Caco-2 (cell line): ENCODE results near the gene KCTD1. TPM values are rescaled to one million over a fixed set of nuclear protein-coding genes. Genes with fewer than 3 reads are reported as not detected.

ENCODE experiments used
- BruUV-seq: library from RNA; stranded (reverse); fragments of 400-500 nt; replicated peaks from 2 replicates; lab custom pipeline; 2021; lab: Mats Ljungman, UMichigan
- CTCF ChIA-PET: fragments of 300-600 bp; sonication (Branson Sonifier 250); formaldehyde crosslinking; loops from one replicate; lab custom pipeline; 2022; ENCODE audit warnings: antibody characterized with exemption; lab: Charles Lee
- POLR2A ChIA-PET: fragments of 300-600 bp; sonication (Branson Sonifier 250); formaldehyde crosslinking; loops from one replicate; lab custom pipeline; 2022; ENCODE audit warnings: antibody characterized with exemption; lab: Charles Lee
- DNase-seq, 2 experiments: peaks; one replicate each; pipeline versions ENCODE4 v3.0.0 to v3.0.0-alpha.2; 2020 to 2022
- H3K27me3 ChIP-seq: replicated peaks from 2 replicates; pipeline ENCODE4 v1.6.0; 2011; ENCODE audit warnings: low read length; ENCODE audit not compliant: control insufficient read depth, insufficient read depth
- H3K36me3 ChIP-seq: 2 replicates; pipeline ENCODE4 v1.5.1; 2011; ENCODE audit warnings: low read length; ENCODE audit not compliant: control insufficient read depth, insufficient read depth
- H3K4me1 ChIP-seq: fragments of 250-450 bp; sonication (Bioruptor Pico); 2 replicates; pipeline ENCODE4 v1.5.1; 2020; ENCODE audit warnings: mild to moderate bottlenecking
- H3K4me3 ChIP-seq: 2 replicates; pipeline ENCODE4 v1.5.1; 2011; ENCODE audit warnings: low read depth, mild to moderate bottlenecking, control low read depth, low read length
- H3K9me3 ChIP-seq: fragments of 250-450 bp; sonication (Bioruptor Pico); 2 replicates; pipeline ENCODE4 v1.5.1; 2020; ENCODE audit warnings: mild to moderate bottlenecking, moderate library complexity
- H3K27ac Mint-ChIP-seq: one replicate; pipeline ENCODE4 v1.8.0; 2022; ENCODE audit warnings: mixed read lengths; ENCODE audit not compliant: unreplicated experiment
- H3K27me3 Mint-ChIP-seq: one replicate; pipeline ENCODE4 v1.8.0; 2022; ENCODE audit warnings: mixed read lengths; ENCODE audit not compliant: insufficient read depth, unreplicated experiment
- H3K36me3 Mint-ChIP-seq: one replicate; pipeline ENCODE4 v1.8.0; 2022; ENCODE audit warnings: mild to moderate bottlenecking, mixed read lengths; ENCODE audit not compliant: insufficient read depth, unreplicated experiment
- H3K4me1 Mint-ChIP-seq: one replicate; pipeline ENCODE4 v1.8.0; 2022; ENCODE audit warnings: low read depth, mixed read lengths; ENCODE audit not compliant: unreplicated experiment
- H3K4me3 Mint-ChIP-seq: one replicate; pipeline ENCODE4 v1.8.0; 2022; ENCODE audit warnings: mild to moderate bottlenecking, moderate library complexity, mixed read lengths; ENCODE audit not compliant: unreplicated experiment
- H3K9me3 Mint-ChIP-seq: one replicate; pipeline ENCODE4 v1.8.0; 2022; ENCODE audit warnings: mixed read lengths; ENCODE audit not compliant: unreplicated experiment
- intact Hi-C: fragments of 100-400 bp; cut with micrococcal nuclease; formaldehyde crosslinking; loops from one replicate; pipeline ENCODE4 v1.10.0; 2022; ENCODE audit not compliant: unreplicated experiment
- total RNA-seq: library from RNA; stranded (reverse); gene quantifications from 2 replicates; pipeline ENCODE4 v1.2.3, GENCODE V29; 2022
- TF ChIP-seq, protein P1 (sequence below), 2 experiments: fragments of 200-600 bp in 1 of 2; IDR thresholded peaks; 1 replicate in 1 of 2; 2 replicates in 1 of 2; pipeline versions ENCODE4 v1.5.1 to v1.8.0; 2011 to 2022; ENCODE audit warnings: antibody characterized with exemption in 1 of 2, control low read depth in 1 of 2, inconsistent platforms in 1 of 2, low read depth in 1 of 2, low read length in 1 of 2, mild to moderate bottlenecking in 1 of 2, moderate library complexity in 1 of 2; ENCODE audit not compliant: insufficient read depth in 1 of 2, severe bottlenecking in 1 of 2, unreplicated experiment in 1 of 2

KCTD1 gene
- total RNA-seq, 1 experiment from 2014 or later = 5.7 TPM

DNA sequence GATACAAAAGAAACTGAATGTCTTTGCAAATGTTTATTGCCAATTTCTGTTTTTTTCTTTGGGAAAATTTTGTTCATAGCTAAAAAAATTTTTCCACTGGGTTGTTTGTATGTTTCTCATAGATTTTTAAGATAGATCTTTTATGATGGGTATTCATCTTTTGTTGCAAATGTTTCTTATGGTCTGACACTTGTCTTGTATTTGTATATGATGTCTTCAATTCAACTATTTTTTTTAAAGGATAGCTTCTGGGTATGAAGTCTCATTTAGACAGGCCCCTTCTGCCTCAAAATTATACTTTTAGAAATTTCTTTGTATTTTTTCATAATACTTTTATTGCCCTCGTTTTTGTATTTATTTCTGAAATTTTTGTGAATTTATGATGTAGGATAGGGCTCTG, 73.8 kb downstream of the KCTD1 start:
- POLR2A ChIA-PET = no interaction called here
- CTCF ChIA-PET = no interaction called here
- Mint-ChIP-seq H3K4me3 (no peak overlapping the region), H3K27me3 (no peaks in the 10 kb centered on the region), H3K9me3 (no peaks in the 10 kb centered on the region), H3K27ac (no peak overlapping the region), H3K36me3 (no peaks in the 10 kb centered on the region), H3K4me1 (peaks cover 25% of the 10 kb centered on the region)
- TF ChIP-seq, protein P1, sequence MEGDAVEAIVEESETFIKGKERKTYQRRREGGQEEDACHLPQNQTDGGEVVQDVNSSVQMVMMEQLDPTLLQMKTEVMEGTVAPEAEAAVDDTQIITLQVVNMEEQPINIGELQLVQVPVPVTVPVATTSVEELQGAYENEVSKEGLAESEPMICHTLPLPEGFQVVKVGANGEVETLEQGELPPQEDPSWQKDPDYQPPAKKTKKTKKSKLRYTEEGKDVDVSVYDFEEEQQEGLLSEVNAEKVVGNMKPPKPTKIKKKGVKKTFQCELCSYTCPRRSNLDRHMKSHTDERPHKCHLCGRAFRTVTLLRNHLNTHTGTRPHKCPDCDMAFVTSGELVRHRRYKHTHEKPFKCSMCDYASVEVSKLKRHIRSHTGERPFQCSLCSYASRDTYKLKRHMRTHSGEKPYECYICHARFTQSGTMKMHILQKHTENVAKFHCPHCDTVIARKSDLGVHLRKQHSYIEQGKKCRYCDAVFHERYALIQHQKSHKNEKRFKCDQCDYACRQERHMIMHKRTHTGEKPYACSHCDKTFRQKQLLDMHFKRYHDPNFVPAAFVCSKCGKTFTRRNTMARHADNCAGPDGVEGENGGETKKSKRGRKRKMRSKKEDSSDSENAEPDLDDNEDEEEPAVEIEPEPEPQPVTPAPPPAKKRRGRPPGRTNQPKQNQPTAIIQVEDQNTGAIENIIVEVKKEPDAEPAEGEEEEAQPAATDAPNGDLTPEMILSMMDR (IDR thresholded peaks at IDR 0.05; ENCODE audit: insufficient read depth in 1 of 2, low read depth in 1 of 2, low read length in 1 of 2, severe bottlenecking in 1 of 2, unreplicated experiment in 1 of 2) = no peak
- Histone ChIP-seq H3K36me3 (no peaks in the 10 kb centered on the region), H3K9me3 (no peaks in the 10 kb centered on the region), H3K4me1 (peaks cover 30% of the 10 kb centered on the region), H3K27me3 (no peaks in the 10 kb centered on the region), H3K4me3 (no peak overlapping the region)
- no peak for DNase-seq
- intact Hi-C loops = no loop called here
- no TSS peak for BruUV-seq

DNA sequence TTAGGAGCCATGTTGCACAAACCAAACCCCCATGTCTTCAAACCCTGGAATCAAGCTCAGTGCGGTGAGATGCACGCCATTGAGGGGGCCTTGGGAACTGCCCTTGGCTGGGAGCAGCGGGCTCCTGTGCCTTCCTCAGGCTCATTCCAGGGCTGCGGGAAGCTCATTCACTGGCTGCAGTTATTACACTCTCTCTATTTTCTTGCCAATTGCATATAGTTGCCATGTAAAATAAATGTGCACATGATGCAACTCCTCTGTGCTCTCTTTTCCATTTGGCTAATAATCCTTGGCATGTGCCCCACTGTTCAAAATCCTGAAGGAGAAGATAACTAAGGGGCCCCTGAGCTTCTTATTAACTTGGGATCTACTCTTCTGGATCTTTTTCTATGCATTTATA, 74.7 kb downstream of the KCTD1 start:
- intact Hi-C loops = no loop called here
- Histone ChIP-seq H3K36me3 (no peaks in the 10 kb centered on the region), H3K9me3 (no peaks in the 10 kb centered on the region), H3K4me1 (peaks cover 22% of the 10 kb centered on the region), H3K27me3 (no peaks in the 10 kb centered on the region), H3K4me3 (no peak overlapping the region)
- POLR2A ChIA-PET = no interaction called here
- peaks cover 16% of the 10 kb centered on the region for H3K4me1 Mint-ChIP-seq
- no peaks in the 10 kb centered on the region for H3K27me3 Mint-ChIP-seq
- H3K4me3 Mint-ChIP-seq = no peak overlapping the region
- BruUV-seq = no TSS peak
- TF ChIP-seq, protein P1 (IDR thresholded peaks at IDR 0.05; ENCODE audit: insufficient read depth in 1 of 2, low read depth in 1 of 2, low read length in 1 of 2, severe bottlenecking in 1 of 2, unreplicated experiment in 1 of 2) = no peak
- no peaks in the 10 kb centered on the region for H3K36me3 Mint-ChIP-seq
- H3K27ac Mint-ChIP-seq = no peak overlapping the region
- DNase-seq = no peak
- H3K9me3 Mint-ChIP-seq = no peaks in the 10 kb centered on the region
- CTCF ChIA-PET = interaction anchor here (0.6 kb wide), 1 partner anchor 998 kb away, joined by 4 read pairs; no protein-coding TSS in a partner anchor

DNA sequence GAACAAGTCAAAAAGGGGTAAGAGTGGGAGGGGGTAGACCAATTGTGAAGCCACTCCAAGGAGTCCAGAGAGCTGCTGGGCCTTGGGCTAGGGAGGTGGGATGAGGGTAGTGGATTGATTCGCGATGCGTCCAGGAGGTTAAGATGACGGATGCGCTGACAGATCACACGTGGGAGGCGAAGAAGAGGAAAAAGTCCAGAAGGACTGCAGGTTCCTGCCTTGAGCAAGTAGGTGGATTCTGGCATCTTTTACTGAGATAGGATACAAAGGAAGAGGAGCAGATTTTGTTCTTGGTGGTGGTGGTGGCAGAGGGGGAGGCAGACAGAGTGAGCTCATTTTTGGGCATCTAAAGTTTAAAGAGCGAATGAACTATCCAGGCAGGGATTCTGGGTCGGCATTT, 76.5 kb downstream of the KCTD1 start:
- H3K4me1 ChIP-seq = 0 out of 2 replicates have a peak, but pooled peaks cover 6% of the 10 kb centered on the region
- no peaks in the 10 kb centered on the region for H3K36me3 ChIP-seq
- H3K9me3 ChIP-seq = no peaks in the 10 kb centered on the region
- no peak overlapping the region for H3K4me3 Mint-ChIP-seq
- no peaks in the 10 kb centered on the region for H3K27me3 ChIP-seq
- intact Hi-C loops = no loop called here
- ChIA-PET CTCF (no interaction called here), POLR2A (no interaction called here)
- no peak for DNase-seq
- no peaks in the 10 kb centered on the region for H3K36me3 Mint-ChIP-seq
- TF ChIP-seq, protein P1 (IDR thresholded peaks at IDR 0.05; ENCODE audit: insufficient read depth in 1 of 2, low read depth in 1 of 2, low read length in 1 of 2, severe bottlenecking in 1 of 2, unreplicated experiment in 1 of 2) = no peak
- H3K9me3 Mint-ChIP-seq = no peaks in the 10 kb centered on the region
- H3K4me1 Mint-ChIP-seq = peaks cover 23% of the 10 kb centered on the region
- no peak overlapping the region for H3K4me3 ChIP-seq
- no peaks in the 10 kb centered on the region for H3K27me3 Mint-ChIP-seq
- H3K27ac Mint-ChIP-seq = peak overlapping the region; percentile 72
- BruUV-seq = no TSS peak
